Measurements from ENCODE around the gene PJA1.

PJA1 gene

DNA sequence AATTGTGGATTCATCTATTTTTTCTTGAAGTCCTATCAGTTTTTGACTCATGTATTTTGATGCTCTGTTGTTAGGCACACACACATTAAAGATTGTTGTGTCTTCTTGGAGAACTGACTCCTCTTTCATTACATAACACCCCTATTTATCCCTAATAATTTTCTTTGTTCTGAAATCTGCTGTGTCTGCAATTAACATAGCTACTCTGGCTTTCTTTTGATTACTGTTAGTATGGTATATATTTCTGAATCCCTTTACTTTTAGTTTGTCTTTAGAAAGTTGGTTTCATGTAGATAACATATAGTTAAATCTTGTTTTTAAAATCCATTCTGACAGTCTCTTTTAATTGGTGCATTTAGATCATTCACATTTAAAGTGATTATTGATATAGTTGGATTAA lies 5.1 kb upstream of the PJA1 start:
- no peak for DNase-seq

DNA sequence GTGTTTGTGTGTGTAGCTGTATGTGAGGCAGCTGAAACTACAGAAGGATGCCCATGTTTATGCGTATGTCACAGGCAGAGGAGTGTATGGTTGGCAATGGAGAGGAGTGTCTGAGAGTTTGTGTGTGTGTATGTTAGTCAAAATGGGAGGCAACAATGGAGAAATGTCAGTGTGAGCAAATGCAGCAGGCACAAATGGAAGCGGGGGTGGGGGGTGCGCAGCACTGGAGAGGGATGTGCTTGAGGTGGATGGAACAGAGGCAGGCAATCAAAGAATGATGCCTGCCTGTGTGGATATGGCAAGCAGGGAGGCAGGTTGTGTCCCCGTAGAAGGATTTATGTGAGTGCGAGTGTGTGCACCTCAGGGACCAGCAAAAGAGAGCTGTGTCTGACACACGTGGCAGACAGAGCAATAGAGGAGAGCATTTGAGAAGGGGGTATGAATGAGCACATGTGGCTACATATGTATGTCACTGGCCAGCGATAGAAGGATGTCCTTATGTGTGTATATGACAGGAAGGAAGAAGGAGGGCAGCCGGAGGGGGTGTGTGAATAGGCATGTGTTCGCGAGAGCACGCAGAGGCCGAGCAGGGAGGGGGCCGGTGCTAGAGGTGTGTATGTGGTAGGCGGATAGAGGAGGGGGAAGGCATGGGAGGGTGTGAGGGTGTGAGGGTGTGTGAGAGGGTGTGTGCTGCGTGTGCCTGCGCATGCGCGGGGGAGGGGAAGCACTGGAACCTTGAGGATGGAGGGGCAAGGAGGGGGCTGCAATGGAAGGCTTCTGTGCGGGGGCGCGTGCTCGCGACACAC lies 1.1 kb downstream of the PJA1 start:
- DNase-seq: peak; percentile 28 to 39

DNA sequence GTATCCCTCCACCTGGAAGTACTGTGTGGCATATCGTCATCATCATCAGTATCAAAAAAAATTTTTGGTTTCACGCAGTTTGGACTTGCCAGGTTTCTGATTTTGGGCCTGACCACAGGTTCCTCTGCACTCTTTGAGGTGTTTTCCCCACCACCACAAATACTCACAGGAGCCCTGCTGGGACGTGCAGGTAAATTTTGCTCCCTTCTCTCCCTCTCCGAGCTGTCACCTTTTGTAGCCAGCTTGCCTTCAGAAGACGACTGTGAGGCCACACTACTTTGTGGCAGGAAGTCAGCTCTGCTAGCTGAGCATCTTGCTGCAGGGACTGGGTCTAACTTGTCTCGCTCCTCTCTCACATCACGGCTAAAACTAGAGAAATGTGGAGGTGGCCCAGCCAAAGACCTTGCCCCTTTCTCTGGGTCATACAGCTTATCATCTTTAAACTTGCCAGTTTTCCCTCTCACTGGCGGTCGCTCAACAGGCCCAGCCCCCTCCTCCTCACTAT lies 2.8 kb downstream of the PJA1 start:
- no peak for DNase-seq

DNA sequence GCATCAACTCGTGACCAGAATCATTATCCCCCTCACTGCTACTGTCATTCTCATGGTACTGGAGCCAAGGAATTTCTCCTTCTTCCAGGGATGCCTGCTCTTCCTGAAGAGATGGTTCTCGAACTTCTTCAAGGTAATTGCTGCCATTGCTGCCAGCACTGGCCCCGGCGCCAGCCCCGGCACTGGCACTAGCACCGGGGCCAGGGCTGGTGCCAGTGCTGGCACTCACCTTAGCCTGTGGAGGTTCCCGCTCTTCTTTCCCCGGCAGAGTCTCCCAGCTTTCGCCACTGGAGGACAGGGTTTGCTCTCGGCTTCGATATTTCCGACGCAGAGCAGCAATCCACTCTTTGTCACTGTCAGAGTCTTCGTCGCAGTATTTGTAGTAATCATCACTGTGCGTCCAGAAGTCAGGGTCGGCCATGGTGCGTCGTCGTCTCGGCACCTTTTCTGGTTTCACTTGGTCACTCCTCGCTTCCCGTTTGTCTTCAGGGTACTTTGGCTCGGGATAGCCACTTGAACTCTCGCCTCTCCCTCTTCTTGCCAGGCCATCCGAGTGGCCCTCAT lies 3.4 kb downstream of the PJA1 start:
- no peak for DNase-seq

DNA sequence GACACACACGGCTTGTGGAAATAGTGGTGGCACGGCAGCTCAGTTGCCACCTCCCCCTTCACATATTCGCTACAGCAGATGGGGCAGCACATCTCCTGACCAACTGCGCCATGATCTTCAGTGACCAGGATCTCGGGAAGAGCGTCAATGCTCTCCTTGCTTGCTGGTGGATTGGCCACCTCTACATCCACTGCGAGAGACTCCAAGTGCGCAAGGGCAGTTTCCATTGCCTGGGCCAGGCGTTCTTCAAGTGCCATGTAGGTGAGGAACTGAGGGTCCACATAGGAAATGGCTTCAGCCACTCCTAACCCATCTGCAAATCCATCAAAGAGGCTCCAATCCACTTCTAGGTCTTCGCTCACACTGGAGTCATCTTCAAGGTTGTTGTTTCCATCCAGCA lies 3.9 kb downstream of the PJA1 start:
- no peak for DNase-seq

DNA sequence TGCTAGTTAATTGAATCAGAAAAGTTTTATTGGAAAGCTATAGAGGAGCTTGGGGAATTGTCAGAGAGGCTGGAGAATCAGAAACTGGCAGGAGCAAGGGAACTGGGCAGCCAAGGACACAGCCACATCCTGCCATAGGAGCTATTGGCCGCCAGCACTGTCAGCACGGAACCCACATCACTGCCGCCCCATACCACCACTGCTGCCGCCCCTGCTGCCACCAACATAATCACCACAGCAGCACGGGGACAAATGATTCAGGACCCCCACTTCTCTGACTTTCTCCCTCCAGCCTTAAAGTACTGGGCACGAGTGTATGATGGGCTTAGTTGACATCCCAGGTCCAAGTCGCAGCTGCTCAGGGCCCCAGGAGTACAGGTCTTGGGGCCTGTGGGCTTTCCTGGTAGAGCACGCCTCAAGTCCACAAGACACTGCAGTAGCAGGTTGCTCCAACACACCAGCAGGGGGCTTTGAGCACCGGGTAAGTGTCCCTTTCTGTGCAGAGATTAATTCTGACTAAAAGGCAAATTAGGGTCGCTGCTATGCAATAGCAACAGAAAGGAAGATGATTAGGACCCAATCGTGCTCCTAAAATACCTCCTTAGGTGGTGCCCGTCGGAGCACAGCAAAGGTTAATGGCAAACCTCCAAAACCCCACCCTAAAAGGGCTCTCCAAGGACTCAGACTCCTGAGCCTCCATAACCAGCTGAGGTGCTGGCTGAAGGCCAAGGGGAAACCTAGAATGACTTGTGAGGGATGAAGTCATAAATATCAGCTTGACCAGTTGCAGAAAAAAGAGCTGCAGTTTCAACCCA lies 6.9 kb downstream of the PJA1 start:
- peak; percentile 6 to 12 for DNase-seq

DNA sequence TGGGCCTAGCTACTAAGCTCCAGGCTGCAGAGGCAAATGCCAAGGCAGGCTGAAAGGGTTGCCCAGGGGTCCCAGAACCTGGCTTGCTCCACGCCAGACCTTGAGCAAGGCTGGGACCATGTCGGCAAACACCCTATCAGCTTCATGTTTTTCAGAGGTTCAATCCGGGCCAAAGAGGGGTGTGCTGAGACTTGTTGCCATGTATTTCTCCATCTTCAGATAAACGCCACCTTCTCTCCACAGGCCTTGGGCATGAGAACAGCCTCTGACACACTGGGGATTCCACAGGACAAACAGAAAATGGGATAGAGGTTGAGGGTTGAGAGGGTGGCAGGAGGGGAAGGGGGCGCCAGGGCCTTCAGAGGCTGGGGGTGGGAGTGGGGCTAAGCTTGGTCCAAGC lies 8.6 kb downstream of the PJA1 start:
- DNase-seq: no peak

DNA sequence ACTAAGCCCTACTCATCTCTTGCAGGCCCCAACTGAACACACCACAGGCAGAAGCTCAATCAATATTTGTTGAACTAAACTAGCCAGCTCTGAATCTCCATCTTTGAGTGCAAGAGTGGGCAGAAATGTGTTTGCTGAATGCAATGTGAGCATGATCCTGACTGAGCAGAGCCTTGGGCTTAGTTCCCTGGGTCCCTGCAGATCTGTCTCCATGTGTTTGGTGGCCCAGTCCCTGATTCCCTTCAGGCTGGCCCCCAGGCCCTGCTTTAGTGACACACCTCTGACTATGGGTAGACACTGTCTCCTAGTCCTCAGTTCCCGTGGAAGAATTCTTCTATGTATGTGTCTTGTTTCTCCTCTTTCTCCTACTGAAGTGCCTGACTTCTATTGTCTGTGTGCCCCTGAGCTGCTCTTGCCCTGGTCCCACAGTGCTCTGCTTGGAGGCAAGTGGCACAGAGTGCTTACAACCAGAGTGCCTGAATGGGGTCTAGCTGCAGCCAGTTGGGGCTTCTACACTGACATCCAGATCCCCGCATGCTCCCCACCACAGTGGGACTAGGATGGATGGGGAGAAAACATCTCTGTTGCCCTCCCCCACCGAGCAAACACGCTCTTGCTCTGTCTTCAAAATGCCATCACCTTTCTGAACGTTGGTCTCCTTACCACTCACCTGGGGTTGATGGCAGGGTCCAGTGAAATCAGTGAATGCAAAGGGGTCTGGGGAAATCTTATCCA lies 9.3 kb downstream of the PJA1 start:
- no peak for DNase-seq

DNA sequence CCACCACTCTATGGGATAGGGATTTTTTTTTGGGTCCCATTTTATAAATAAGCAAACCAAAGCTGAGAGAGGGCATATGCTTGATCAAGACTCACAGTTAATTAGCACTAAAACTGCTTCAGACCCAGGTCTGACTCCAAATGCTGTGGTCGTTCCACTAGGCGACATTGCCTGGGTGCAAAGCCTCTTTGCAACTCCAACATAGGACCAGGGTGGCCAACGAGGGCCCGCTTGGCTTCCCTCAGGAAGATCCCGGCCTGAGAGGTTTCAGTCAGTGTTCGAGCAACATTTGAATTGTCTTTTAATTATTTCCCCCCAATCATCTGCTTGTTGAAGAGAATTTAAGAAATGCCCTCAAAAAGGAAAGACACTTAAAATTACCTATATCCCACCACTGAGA lies 11.2 kb downstream of the PJA1 start:
- DNase-seq: no peak

DNA sequence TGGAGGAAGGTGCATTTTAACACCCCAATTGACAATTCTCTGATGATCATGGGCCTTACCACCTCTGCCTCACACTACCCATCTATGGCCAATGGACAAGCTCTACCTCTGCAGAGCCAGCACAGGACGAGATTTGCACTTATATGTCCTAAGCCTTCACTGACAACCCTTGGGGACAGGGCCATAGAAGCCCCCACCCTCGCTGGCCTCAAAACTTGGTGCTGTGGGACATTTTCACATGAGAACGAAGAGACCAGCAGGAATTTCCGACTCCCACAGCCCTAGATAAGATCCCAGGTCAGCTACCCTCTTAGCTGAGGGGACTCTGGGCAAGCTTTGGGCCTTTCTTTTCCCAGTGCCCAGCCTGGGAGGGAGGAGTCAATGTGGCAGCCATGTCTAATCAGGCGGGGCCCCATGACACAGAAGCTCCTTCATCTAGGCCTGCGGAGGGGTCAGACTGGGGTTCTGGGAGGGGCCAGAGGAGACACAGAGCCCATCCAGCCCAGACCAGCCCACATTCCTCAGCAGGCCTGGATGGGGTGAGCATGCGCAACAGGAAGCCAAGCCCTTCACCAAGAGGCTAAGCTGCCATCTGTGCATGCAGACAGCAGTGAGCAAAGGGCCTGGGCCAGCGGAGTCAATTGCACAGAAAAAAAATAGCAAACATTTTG lies 12.1 kb downstream of the PJA1 start:
- no peak for DNase-seq

DNA sequence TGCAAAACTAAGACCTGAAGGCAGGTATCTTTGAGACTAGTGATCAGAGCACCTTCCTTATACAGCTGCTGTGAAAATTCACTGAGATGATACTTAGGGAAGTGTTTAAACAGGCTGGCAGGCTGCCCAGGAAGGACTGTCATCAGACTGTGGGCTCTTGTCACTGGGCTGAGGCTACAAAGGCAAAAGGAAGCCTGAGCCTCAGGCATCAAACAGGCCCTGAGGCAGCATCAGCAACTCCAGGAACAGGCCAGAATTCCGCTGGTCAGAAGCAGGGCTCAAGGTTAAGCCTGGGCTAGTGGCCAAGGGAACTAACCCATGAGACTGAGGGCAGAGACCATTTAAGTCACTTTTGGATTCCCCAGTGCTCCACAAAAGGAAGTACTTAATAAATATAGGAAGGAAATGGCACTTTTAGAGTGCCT lies 12.8 kb downstream of the PJA1 start:
- peak in 1 of 2 experiments; percentile 17 for DNase-seq

DNA sequence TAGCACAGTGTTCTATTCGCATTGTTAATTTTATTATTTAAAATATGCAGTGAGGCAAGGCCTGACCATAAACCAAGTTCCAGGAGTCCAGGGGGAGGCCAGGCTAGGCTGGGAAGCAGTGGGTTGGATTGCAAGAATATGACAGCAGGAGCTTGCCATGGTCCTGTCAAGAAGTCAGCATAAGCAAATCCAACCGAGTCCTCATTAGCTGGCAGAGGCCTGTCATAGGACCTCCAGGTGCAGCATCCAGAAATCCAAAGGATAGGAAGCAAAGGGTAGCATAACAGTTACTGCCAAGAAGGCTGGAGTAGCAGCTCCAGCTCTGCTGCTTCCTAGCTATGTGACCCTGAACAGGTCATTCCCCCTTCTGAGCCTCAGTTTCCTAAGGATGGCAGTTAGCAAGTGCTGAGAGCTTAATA lies 13.4 kb downstream of the PJA1 start:
- DNase-seq: no peak

DNA sequence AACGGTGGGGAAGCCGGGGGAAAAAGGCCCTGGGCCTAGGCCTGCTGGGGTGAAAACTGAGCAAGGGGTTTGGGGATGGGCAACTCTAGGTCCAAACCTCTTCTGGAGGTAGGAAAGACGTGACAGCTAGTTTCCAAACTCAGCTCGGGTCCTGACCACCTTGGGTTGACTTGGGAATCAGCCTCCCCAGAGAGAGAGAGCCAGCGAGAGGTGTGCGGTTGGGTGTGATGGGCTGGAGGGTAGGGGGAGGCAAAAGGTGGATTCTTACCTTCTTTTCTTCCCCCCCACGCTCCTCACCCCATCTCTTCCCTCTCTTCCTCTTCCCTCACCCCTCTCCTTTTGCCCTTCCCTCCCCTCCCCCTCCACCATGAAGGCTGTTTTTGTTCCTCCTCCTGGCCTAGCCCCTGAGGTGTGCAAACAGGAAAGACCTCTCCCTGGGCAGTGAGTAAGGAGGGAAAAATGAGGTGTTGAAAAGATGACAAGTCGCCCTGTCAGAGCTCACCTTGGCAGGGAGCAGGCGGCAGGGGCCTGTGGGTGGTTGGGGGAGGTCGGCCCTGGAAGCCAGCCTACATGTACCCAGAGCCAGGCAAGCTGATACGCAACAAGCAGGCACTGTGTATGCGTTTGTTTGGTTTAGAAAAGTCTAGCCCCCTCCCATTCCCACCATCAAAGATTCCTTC lies 14.8 kb downstream of the PJA1 start:
- no peak for DNase-seq

DNA sequence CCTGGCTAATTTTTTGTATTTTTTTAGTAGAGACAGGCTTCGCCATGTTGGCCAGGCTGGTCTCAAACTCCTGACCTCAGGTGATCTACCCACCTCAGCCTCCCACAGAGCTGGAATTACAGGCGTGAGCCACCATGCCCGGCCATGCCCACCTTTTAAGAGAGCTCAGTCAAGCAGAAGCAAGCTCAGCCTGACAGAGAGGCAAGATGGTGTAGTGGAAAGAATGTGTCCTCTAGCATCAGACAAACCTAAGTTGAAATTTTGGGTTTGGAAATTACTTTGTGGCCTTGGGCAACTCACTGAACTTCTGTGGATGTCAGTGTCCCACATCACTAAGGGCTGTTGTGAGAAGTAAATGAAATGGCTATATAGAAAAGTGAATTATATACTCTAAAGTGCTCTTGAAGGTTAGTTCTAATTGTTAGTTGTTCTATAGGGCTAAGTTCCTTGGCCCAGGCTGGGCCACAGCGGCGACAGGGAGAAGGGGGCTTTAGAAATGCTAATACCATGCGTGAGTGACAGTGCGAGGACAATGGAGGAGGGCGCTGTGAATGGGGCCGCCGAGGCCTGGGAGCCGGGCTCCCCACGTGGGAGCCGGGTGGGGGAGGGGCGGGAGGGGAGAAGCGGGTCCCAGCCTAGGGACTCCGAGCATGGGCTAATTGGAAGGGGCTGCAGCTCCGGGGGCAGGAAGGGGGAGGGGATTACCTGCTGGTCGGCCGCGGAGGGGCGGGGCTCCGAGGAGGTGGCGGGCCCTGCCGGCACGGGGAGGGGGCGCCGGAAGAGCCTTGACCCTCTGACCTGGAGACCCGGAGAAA lies 15.6 kb downstream of the PJA1 start:
- no peak for DNase-seq

DNA sequence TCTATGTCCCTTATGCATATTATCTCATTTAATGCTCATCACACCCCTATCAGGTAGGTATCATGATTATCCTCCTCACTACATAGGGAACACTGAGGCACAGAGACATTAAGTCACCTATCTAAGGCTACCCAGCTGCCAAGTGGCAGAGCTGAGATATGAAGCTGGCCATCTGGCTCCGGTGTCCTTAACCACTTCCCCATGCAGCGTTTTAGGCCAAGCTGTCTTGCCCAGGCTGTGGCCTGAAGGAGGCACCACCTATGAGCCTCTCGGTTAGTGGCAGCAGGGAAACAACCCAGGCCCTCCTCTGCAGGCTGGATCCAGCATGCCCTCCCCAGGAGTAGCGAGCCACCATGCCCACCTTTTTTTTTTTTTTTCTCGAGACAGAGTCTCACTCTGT lies 16.3 kb downstream of the PJA1 start:
- DNase-seq: no peak

DNA sequence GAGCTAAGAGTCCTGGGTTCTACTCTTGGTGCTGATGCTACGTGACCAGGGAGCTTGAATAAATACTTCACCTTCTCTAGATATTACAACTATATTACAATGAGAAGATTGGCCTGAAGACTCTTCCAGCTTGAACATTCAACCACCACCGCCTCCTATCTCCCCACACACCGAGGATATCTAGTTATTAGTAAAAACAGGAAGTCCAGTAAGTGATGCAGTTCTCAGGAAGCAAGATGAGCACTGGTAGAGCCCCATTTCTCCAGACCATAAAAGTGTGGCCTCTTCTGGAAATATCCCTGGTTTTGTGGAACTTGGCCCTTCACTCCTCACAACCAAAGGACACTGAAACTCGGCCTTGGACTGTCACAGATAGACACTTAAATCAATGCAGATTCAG lies 18.5 kb downstream of the PJA1 start:
- DNase-seq: no peak

DNA sequence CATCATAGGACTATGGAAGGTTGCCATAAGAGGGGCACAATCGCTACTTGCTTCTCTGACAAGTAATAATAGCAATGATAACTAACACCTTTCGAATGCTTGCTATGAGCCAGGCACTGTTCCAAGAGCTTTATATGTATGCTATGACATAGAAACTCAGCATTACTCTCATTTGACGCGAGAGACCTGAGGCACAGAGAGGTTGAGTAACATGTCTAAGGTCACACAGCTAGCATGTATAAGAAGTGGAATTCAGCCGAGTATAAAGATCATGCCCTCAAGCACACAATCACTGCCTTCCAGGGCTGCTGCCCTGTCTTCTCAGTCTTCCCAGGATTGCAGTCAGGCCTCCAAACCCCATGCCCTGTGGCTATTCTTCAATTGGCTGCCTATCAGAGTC lies 19.5 kb downstream of the PJA1 start:
- DNase-seq: no peak

DNA sequence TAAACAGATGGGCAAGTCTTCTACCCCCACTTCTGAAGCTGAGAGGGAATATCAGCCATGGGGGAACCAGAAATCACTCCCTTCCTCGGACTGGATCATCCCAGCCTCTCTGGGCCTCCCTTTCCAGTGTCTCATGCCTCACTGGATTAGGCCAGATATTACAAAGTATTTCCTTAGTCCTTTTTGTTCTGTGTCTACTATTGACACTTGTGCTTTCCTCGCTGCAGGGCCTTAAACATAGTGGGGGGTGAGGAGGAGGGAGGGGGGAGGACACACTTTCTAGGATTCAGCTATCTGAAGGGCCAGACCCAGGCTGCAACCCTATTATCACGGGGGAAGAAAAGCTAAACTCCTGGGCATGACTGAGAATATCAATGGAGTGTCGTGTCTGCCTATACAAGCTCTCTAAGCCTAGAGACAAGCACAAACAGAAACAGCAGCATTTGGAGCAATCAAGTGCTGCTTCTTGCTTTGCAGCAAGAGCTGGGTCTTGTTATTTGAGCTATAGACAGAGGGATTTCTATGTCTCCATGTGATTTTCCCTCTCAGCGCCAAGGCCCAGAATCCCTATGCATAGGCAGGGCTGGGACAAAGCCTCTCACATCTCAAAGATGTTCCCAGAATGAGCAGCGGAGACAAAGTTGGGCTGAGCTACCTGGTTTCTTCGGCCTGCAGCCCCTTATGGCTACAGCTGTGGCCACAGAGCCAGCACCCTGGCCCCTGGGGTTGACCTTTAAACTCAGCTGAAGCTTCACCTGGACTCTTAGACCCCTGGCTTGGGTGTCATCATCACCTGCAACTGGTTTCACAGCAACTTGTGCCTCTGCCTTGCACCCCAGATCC lies 20.2 kb downstream of the PJA1 start:
- DNase-seq: no peak

DNA sequence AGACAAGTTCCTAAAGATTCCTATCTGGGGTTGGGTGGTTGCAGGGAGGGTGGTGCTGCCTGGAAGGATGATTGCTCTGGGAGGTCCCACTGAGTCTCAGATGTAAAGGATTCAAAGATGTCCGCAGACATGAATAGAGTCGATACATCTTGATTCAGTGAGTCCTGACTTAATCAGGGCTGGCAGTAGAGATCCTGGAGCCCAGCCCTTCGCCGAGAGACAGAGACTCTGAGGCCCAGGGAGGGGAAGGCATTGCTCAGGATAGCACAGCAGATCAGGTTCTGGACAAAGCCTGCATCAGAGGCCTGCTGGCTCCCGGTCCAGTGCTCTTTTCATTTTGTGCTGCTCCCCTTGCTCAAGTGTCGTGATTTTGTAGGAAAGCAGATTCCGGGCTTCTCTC lies 21.7 kb downstream of the PJA1 start:
- no peak for DNase-seq
